Measurements from ENCODE around the gene MTF1.

Gene MTF1

DNA sequence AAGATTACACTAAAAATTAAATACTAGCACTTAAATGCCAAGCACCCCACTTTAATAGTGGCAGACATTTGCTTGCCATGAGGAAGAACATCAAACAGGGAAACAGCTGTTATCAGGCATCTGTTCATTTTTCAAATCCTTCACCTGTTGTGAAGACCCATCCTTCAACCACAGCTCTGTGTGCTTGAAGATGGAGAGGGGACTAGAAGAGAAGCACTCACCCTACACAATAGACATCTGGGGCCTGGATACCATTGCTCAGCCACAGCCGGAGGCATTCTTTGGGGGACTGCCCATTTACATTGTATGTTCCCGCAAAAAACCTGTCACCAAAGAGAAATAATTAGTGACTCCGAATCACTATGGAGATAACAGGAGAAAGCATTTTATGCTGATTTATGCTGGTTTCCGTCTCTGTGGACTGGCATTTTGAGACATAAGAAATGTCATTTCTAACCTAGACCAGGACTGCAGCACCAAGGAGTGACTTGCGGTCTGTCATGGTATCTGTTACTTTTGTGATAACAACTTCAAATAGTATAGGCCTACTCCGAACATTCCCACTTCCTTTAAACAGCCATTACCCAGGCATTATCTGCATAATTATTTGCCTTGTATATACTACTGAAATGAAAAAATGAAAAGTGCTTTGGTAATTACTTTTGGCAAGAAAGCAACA is 28.8 kb upstream of the MTF1 start:
- DNase-seq (ENCODE audit: extremely low spot score), result no peak
- ChIA-PET POLR2A (interaction anchor here (1.3 kb wide), 1 partner anchor 29 kb away, joined by 4 read pairs; the partner anchor contains the start of gene MTF1), CTCF (interaction anchor here (0.8 kb wide), 1 partner anchor 48 kb away, joined by 4 read pairs; no protein-coding TSS in a partner anchor)
- no peak for TF ChIP-seq ARNT (IDR thresholded peaks at IDR 0.05)
- TF ChIP-seq TARDBP (IDR thresholded peaks at IDR 0.05), result no peak
- TF ChIP-seq ELF4 (IDR thresholded peaks at IDR 0.05), result no peak
- TF ChIP-seq SP1 (IDR thresholded peaks at IDR 0.05), result no peak
- TF ChIP-seq CTBP1 (IDR thresholded peaks at IDR 0.05; ENCODE audit: borderline replicate concordance), result no peak
- TF ChIP-seq FOXK2 (IDR thresholded peaks at IDR 0.05), result no peak
- no peak for TF ChIP-seq ZNF384 (IDR thresholded peaks at IDR 0.05)
- TF ChIP-seq SUZ12 (IDR thresholded peaks at IDR 0.05), result no peak
- TF ChIP-seq, protein P1, sequence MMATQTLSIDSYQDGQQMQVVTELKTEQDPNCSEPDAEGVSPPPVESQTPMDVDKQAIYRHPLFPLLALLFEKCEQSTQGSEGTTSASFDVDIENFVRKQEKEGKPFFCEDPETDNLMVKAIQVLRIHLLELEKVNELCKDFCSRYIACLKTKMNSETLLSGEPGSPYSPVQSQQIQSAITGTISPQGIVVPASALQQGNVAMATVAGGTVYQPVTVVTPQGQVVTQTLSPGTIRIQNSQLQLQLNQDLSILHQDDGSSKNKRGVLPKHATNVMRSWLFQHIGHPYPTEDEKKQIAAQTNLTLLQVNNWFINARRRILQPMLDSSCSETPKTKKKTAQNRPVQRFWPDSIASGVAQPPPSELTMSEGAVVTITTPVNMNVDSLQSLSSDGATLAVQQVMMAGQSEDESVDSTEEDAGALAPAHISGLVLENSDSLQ (IDR thresholded peaks at IDR 0.05), result no peak
- no peak for TF ChIP-seq LEF1 (IDR thresholded peaks at IDR 0.05; ENCODE audit: borderline replicate concordance)

DNA sequence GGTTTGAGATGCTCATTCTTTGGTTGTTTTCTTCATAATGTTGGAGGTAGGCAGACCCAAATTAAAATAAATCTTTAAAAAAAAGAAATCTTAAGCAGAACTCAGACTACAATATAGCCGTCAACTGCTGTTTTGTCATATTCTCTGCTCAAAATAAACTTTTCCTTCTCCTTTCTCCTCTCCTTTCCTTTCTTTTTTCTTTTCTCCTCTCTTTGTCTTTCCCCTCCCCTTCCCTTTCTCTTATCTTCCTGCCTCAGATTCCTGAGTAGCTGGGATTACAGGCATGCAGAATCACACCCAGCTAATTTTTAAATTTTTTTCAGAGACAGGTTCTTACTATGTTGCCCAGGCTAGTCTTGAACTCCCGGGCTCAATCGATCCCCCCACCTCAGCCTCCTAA is 24.8 kb upstream of the MTF1 start:
- POLR2A ChIA-PET, result no interaction called here
- CTCF ChIA-PET, result no interaction called here

DNA sequence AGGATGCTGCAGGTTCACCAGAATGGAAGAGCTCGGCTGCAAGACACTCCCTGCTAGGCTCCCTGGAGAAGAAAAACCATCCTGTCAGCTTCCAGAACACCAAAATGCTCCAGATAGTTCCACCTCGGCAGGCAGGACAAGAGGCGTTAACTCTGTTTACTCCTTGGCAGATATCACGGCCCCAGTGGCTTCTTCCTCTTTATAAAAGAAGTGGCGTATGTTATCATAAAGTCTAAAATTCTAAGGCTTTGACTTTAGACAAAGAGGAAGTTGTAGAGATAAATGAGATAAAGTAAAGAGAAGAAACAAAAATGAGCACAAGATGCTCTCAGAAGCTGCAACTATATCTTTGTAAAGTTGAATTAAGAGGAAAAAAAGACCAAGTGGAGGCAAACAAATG is 24.3 kb upstream of the MTF1 start:
- ChIA-PET CTCF (no interaction called here), POLR2A (no interaction called here)
- TF ChIP-seq FOXK2 (IDR thresholded peaks at IDR 0.05) (no peak), NFRKB (IDR thresholded peaks at IDR 0.05) (no peak), TARDBP (IDR thresholded peaks at IDR 0.05) (no peak), BHLHE40 (IDR thresholded peaks at IDR 0.05; ENCODE audit: borderline replicate concordance) (no peak), ELF4 (IDR thresholded peaks at IDR 0.05) (no peak), HDGF (IDR thresholded peaks at IDR 0.05; ENCODE audit: borderline replicate concordance) (no peak), FOXM1 (IDR thresholded peaks at IDR 0.05; ENCODE audit: borderline replicate concordance) (no peak), FOXA1 (IDR thresholded peaks at IDR 0.05) (no peak), SP1 (IDR thresholded peaks at IDR 0.05) (no peak), ZNF384 (IDR thresholded peaks at IDR 0.05) (no peak), LEF1 (IDR thresholded peaks at IDR 0.05; ENCODE audit: borderline replicate concordance) (no peak), CTBP1 (IDR thresholded peaks at IDR 0.05; ENCODE audit: borderline replicate concordance) (no peak)
- TF ChIP-seq, protein P1 (IDR thresholded peaks at IDR 0.05), result no peak
- no peak for DNase-seq (ENCODE audit: extremely low spot score)

More for the DNA sequence above, 24.8 kb upstream of the MTF1 start:
- no peak for DNase-seq (ENCODE audit: extremely low spot score)
- TF ChIP-seq FOXK2 (IDR thresholded peaks at IDR 0.05), result no peak
- no peak for TF ChIP-seq CTBP1 (IDR thresholded peaks at IDR 0.05; ENCODE audit: borderline replicate concordance)
- no peak for TF ChIP-seq FOXA1 (IDR thresholded peaks at IDR 0.05)
- no peak for TF ChIP-seq FOXM1 (IDR thresholded peaks at IDR 0.05; ENCODE audit: borderline replicate concordance)
- TF ChIP-seq SP1 (IDR thresholded peaks at IDR 0.05), result no peak
- no peak for TF ChIP-seq HDGF (IDR thresholded peaks at IDR 0.05; ENCODE audit: borderline replicate concordance)
- no peak for TF ChIP-seq SUZ12 (IDR thresholded peaks at IDR 0.05)
- no peak for TF ChIP-seq LEF1 (IDR thresholded peaks at IDR 0.05; ENCODE audit: borderline replicate concordance)
- TF ChIP-seq, protein P1 (IDR thresholded peaks at IDR 0.05), result no peak
- no peak for TF ChIP-seq TARDBP (IDR thresholded peaks at IDR 0.05)
- no peak for TF ChIP-seq BHLHE40 (IDR thresholded peaks at IDR 0.05; ENCODE audit: borderline replicate concordance)
- TF ChIP-seq ELF4 (IDR thresholded peaks at IDR 0.05), result no peak
- no peak for TF ChIP-seq NFRKB (IDR thresholded peaks at IDR 0.05)
- TF ChIP-seq ZNF384 (IDR thresholded peaks at IDR 0.05), result no peak
- TF ChIP-seq L3MBTL2 (conservative IDR thresholded peaks at IDR 0.05), result no peak
- TF ChIP-seq ARNT (IDR thresholded peaks at IDR 0.05), result no peak

DNA sequence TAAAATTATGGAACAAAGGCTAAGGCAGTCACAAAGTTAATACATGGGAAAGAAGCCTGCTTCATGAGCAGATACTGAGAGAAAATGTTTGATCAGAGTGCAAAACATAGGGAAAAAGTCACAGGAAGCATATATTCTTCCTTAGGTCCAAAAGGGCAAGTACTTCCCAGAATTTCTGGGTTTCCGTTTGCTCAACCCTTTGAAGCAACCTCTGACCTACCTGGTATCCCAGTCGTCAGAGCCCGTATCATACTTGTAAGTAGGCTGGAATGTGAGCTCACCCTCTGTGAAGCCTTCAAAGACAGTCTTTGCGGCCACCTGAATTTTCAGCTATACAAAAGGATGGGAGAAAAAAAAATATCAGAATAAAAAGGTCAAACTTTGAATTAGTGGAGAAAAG is 20.5 kb upstream of the MTF1 start:
- no peak for DNase-seq (ENCODE audit: extremely low spot score)
- TF ChIP-seq CTBP1 (IDR thresholded peaks at IDR 0.05; ENCODE audit: borderline replicate concordance) (no peak), BHLHE40 (IDR thresholded peaks at IDR 0.05; ENCODE audit: borderline replicate concordance) (no peak), FOXK2 (IDR thresholded peaks at IDR 0.05) (no peak), L3MBTL2 (conservative IDR thresholded peaks at IDR 0.05) (no peak), TARDBP (IDR thresholded peaks at IDR 0.05) (no peak), SUZ12 (IDR thresholded peaks at IDR 0.05) (no peak), FOXM1 (IDR thresholded peaks at IDR 0.05; ENCODE audit: borderline replicate concordance) (no peak), NFRKB (IDR thresholded peaks at IDR 0.05) (no peak), LEF1 (IDR thresholded peaks at IDR 0.05; ENCODE audit: borderline replicate concordance) (no peak), ELF4 (IDR thresholded peaks at IDR 0.05) (no peak), ARNT (IDR thresholded peaks at IDR 0.05) (no peak), HDGF (IDR thresholded peaks at IDR 0.05; ENCODE audit: borderline replicate concordance) (no peak), SP1 (IDR thresholded peaks at IDR 0.05) (no peak), FOXA1 (IDR thresholded peaks at IDR 0.05) (no peak)
- TF ChIP-seq, protein P1 (IDR thresholded peaks at IDR 0.05), result no peak
- ChIA-PET CTCF (no interaction called here), POLR2A (no interaction called here)

DNA sequence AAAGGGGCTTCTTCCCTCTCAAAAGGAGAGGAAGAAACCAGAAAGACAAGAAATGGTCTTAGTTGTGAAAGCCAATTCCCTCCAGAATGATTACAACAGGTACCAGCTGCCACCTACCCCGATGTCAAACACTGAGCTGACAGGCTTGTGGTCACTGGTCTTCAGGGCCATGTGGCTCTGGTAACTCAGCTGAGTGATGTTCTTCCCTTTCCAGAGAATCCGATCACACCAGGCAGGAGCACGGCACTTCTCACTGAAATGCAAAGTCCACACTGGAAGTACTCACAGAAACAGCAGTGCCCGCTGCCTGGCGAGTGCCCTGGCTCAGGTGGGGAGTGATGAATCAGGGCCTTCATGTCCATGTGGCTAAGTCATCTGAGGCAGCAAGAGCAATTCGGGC is 18.7 kb upstream of the MTF1 start:
- CTCF ChIA-PET, result no interaction called here
- DNase-seq (ENCODE audit: extremely low spot score), result no peak
- POLR2A ChIA-PET, result no interaction called here
- TF ChIP-seq NFRKB (IDR thresholded peaks at IDR 0.05), result no peak
- no peak for TF ChIP-seq ARNT (IDR thresholded peaks at IDR 0.05)
- no peak for TF ChIP-seq HDGF (IDR thresholded peaks at IDR 0.05; ENCODE audit: borderline replicate concordance)
- TF ChIP-seq ZNF384 (IDR thresholded peaks at IDR 0.05), result no peak
- TF ChIP-seq SUZ12 (IDR thresholded peaks at IDR 0.05), result no peak
- TF ChIP-seq FOXM1 (IDR thresholded peaks at IDR 0.05; ENCODE audit: borderline replicate concordance), result no peak
- TF ChIP-seq ELF4 (IDR thresholded peaks at IDR 0.05), result no peak
- TF ChIP-seq TARDBP (IDR thresholded peaks at IDR 0.05), result no peak
- no peak for TF ChIP-seq CTBP1 (IDR thresholded peaks at IDR 0.05; ENCODE audit: borderline replicate concordance)
- TF ChIP-seq SP1 (IDR thresholded peaks at IDR 0.05), result no peak
- TF ChIP-seq LEF1 (IDR thresholded peaks at IDR 0.05; ENCODE audit: borderline replicate concordance), result no peak
- TF ChIP-seq, protein P1 (IDR thresholded peaks at IDR 0.05), result no peak
- TF ChIP-seq FOXA1 (IDR thresholded peaks at IDR 0.05), result no peak
- no peak for TF ChIP-seq FOXK2 (IDR thresholded peaks at IDR 0.05)

All from HEK293T (cell line).